SK-N-SH treated with all-trans-retinoic acid at 6 μM for 48 hours (cell line): ENCODE results near the gene CFAP74.

Experiments
- ARNTL ChIP-seq: fragments of 450-650 bp; formaldehyde crosslinking; IDR thresholded peaks from 2 replicates; pipeline ENCODE4 v1.5.0; 2020; ENCODE audit warnings: low read depth, mild to moderate bottlenecking, moderate library complexity, borderline replicate concordance
- BACH2 ChIP-seq: fragments of 250-450 bp; sonication (Bioruptor Pico); IDR thresholded peaks from 2 replicates; pipeline ENCODE4 v1.9.0; 2021; ENCODE audit warnings: mild to moderate bottlenecking, borderline replicate concordance
- ESRRG ChIP-seq: fragments of 250-450 bp; sonication (Bioruptor Pico); IDR thresholded peaks from 2 replicates; pipeline ENCODE4 v1.6.1; 2021; ENCODE audit warnings: mild to moderate bottlenecking
- ISL1 ChIP-seq: fragments of 250-450 bp; sonication (Bioruptor Pico); IDR thresholded peaks from 2 replicates; pipeline ENCODE4 v2.1.2; 2022; ENCODE audit warnings: mild to moderate bottlenecking, moderate library complexity
- OSR1 ChIP-seq: fragments of 250-450 bp; sonication (Bioruptor Pico); IDR thresholded peaks from 2 replicates; pipeline ENCODE4 v1.8.0; 2022; ENCODE audit warnings: moderate library complexity, mild to moderate bottlenecking, inconsistent platforms
- RARB ChIP-seq: fragments of 250-450 bp; sonication (Bioruptor Pico); IDR thresholded peaks from 2 replicates; pipeline ENCODE4 v1.8.0; 2021; ENCODE audit warnings: mild to moderate bottlenecking, moderate library complexity
- SNAI2 ChIP-seq: fragments of 250-450 bp; sonication (Bioruptor Pico); IDR thresholded peaks from 2 replicates; pipeline ENCODE4 v1.5.0; 2020; ENCODE audit warnings: mild to moderate bottlenecking, moderate library complexity
- TCF4 ChIP-seq: fragments of 250-450 bp; sonication (Bioruptor Pico); IDR thresholded peaks from 2 replicates; pipeline ENCODE4 v1.8.0; 2021; ENCODE audit warnings: mild to moderate bottlenecking, moderate library complexity, borderline replicate concordance
- TOX ChIP-seq: fragments of 250-450 bp; sonication (Bioruptor Pico); IDR thresholded peaks from 2 replicates; pipeline ENCODE4 v1.8.0; 2021; ENCODE audit warnings: mild to moderate bottlenecking, moderate library complexity, borderline replicate concordance
- ZFP3 ChIP-seq: fragments of 250-450 bp; sonication (Bioruptor Pico); IDR thresholded peaks from 2 replicates; pipeline ENCODE4 v1.5.0; 2020; ENCODE audit warnings: mild to moderate bottlenecking, moderate library complexity
- ZNF565 ChIP-seq: fragments of 450-650 bp; formaldehyde crosslinking; conservative IDR thresholded peaks from 2 replicates; pipeline ENCODE4 v1.5.0; 2020; ENCODE audit warnings: low read depth, mild to moderate bottlenecking, moderate library complexity
- ZNF8 ChIP-seq: fragments of 450-650 bp; formaldehyde crosslinking; IDR thresholded peaks from 2 replicates; pipeline ENCODE4 v1.5.0; 2020; ENCODE audit warnings: mild to moderate bottlenecking, moderate library complexity
- TF ChIP-seq, protein P1 (sequence below): fragments of 250-450 bp; sonication (Bioruptor Pico); IDR thresholded peaks from 2 replicates; pipeline ENCODE4 v1.8.0; 2020; ENCODE audit warnings: mild to moderate bottlenecking, moderate library complexity, borderline replicate concordance
- TF ChIP-seq, protein P2 (sequence below): fragments of 250-450 bp; sonication (Bioruptor Pico); IDR thresholded peaks from 2 replicates; pipeline ENCODE4 v1.5.1; 2020; ENCODE audit warnings: low read depth, mild to moderate bottlenecking, moderate library complexity

DNA sequence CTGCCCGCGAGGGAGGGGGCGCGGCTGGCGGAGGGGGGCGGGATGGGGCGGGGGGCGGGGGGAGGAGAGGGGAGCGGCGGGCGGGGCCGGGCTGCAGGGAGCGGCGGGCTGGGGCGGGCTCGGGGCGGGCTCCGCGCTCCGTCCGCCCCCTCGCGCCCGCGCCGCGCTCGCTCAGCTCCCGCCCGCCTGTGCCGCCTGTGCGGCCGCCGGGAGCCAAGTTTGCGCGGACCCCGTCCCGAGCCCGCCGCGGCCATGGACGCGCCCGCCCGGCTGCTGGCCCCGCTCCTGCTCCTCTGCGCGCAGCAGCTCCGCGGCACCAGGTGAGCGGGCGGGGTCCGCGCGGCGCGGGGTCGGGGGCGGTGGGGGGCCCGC, 15.6 kb upstream of the CFAP74 start, which contains the start of gene GABRD:
- no peak for TF ChIP-seq ZNF8
- TF ChIP-seq ZFP3: no peak
- TF ChIP-seq, protein P1, sequence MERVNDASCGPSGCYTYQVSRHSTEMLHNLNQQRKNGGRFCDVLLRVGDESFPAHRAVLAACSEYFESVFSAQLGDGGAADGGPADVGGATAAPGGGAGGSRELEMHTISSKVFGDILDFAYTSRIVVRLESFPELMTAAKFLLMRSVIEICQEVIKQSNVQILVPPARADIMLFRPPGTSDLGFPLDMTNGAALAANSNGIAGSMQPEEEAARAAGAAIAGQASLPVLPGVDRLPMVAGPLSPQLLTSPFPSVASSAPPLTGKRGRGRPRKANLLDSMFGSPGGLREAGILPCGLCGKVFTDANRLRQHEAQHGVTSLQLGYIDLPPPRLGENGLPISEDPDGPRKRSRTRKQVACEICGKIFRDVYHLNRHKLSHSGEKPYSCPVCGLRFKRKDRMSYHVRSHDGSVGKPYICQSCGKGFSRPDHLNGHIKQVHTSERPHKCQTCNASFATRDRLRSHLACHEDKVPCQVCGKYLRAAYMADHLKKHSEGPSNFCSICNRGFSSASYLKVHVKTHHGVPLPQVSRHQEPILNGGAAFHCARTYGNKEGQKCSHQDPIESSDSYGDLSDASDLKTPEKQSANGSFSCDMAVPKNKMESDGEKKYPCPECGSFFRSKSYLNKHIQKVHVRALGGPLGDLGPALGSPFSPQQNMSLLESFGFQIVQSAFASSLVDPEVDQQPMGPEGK (CRISPR knock-in tag): no peak
- no peak for TF ChIP-seq OSR1
- TF ChIP-seq, protein P2, sequence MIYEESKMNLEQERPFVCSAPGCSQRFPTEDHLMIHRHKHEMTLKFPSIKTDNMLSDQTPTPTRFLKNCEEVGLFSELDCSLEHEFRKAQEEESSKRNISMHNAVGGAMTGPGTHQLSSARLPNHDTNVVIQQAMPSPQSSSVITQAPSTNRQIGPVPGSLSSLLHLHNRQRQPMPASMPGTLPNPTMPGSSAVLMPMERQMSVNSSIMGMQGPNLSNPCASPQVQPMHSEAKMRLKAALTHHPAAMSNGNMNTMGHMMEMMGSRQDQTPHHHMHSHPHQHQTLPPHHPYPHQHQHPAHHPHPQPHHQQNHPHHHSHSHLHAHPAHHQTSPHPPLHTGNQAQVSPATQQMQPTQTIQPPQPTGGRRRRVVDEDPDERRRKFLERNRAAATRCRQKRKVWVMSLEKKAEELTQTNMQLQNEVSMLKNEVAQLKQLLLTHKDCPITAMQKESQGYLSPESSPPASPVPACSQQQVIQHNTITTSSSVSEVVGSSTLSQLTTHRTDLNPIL (CRISPR knock-in tag): no peak
- TF ChIP-seq RARB (CRISPR knock-in tag): no peak
- no peak for TF ChIP-seq ESRRG (CRISPR knock-in tag)
- TF ChIP-seq BACH2 (CRISPR knock-in tag): no peak
- no peak for TF ChIP-seq TOX (CRISPR knock-in tag)
- no peak for TF ChIP-seq ZNF565 (CRISPR knock-in tag)
- TF ChIP-seq TCF4 (CRISPR knock-in tag): no peak
- no peak for TF ChIP-seq ARNTL (CRISPR knock-in tag)
- TF ChIP-seq SNAI2 (CRISPR knock-in tag): no peak
- TF ChIP-seq ISL1 (CRISPR knock-in tag): no peak
